Measurements from ENCODE around the gene OSBP2.

DNA sequence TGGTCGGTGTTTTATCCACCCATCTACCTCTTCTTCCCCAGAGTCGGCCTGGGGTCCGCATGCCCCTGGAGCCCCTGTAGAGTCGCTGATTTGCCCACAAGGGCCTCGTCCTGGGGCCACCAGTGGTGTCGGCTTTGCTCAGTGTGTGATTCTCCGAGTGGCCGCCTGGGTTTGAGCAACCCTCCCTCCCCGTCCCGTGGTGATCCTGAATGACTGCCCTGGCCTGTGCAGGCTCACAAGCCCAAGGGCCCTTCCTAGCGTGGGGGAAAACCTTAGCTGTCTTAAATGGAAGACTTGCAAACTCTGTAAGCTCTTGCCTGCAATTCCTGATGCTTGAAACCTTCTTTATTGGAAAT, 128.3 kb downstream of the OSBP2 start:
- TF ChIP-seq POLR2AphosphoS5 (IDR thresholded peaks at IDR 0.05): no peak
- TF ChIP-seq, protein P1, sequence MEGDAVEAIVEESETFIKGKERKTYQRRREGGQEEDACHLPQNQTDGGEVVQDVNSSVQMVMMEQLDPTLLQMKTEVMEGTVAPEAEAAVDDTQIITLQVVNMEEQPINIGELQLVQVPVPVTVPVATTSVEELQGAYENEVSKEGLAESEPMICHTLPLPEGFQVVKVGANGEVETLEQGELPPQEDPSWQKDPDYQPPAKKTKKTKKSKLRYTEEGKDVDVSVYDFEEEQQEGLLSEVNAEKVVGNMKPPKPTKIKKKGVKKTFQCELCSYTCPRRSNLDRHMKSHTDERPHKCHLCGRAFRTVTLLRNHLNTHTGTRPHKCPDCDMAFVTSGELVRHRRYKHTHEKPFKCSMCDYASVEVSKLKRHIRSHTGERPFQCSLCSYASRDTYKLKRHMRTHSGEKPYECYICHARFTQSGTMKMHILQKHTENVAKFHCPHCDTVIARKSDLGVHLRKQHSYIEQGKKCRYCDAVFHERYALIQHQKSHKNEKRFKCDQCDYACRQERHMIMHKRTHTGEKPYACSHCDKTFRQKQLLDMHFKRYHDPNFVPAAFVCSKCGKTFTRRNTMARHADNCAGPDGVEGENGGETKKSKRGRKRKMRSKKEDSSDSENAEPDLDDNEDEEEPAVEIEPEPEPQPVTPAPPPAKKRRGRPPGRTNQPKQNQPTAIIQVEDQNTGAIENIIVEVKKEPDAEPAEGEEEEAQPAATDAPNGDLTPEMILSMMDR (IDR thresholded peaks at IDR 0.05 in 8 of 11, conservative IDR thresholded peaks at IDR 0.05 in 3 of 11): no peak
